BLaER1 (cell line): ENCODE results near the gene ACAD11.
"Not testable (repeated sequence)": the region's sequence is repeated elsewhere in the genome, so short reads cannot be mapped to it uniquely, and the experiment has no call there.

Source experiments
- H3K27ac ChIP-seq: shearing (Covaris generic); formaldehyde crosslinking; 2 replicates; pipeline ENCODE4 v1.8.1; 2022
- H3K27me3 ChIP-seq: shearing (Covaris generic); formaldehyde crosslinking; 2 replicates; pipeline ENCODE4 v1.8.1; 2022
- H3K36me3 ChIP-seq: shearing (Covaris generic); formaldehyde crosslinking; 2 replicates; pipeline ENCODE4 v1.8.1; 2022
- H3K4me1 ChIP-seq: shearing (Covaris generic); formaldehyde crosslinking; 2 replicates; pipeline ENCODE4 v1.8.1; 2022
- H3K4me2 ChIP-seq: shearing (Covaris generic); formaldehyde crosslinking; 2 replicates; pipeline ENCODE4 v1.8.1; 2022
- H3K4me3 ChIP-seq: shearing (Covaris generic); formaldehyde crosslinking; 2 replicates; pipeline ENCODE4 v1.8.1; 2022
- H3K9ac ChIP-seq: shearing (Covaris generic); formaldehyde crosslinking; 2 replicates; pipeline ENCODE4 v1.8.1; 2022
- H3K9me3 ChIP-seq: shearing (Covaris generic); formaldehyde crosslinking; 2 replicates; pipeline ENCODE4 v1.8.1; 2022
- H4K20me1 ChIP-seq: shearing (Covaris generic); formaldehyde crosslinking; 2 replicates; pipeline ENCODE4 v1.8.1; 2022
- Cebpa-rat ChIP-seq: shearing (Covaris generic); IDR thresholded peaks from 2 replicates; pipeline ENCODE4 v1.8.1; 2022

Gene ACAD11

GRCh38 chr3:132564070-132564465 is 95.5 kb downstream of the ACAD11 start:
- TF ChIP-seq Cebpa-rat: no peak
- H3K27ac ChIP-seq: no peak overlapping the region
- H3K4me1 ChIP-seq: no peaks in the 10 kb centered on the region
- no peaks in the 10 kb centered on the region; the same call in 1 of the 2 replicates for H3K27me3 ChIP-seq
- no peak overlapping the region for H3K4me3 ChIP-seq
- no peaks in the 10 kb centered on the region for H3K9me3 ChIP-seq
- H4K20me1 ChIP-seq: no peaks in the 10 kb centered on the region
- H3K9ac ChIP-seq: no peak overlapping the region
- H3K36me3 ChIP-seq: 0 out of 2 replicates have a peak, but pooled peaks cover under 1% of the 10 kb centered on the region
- no peak overlapping the region for H3K4me2 ChIP-seq

GRCh38 chr3:132563420-132564069 is 96.1 kb downstream of the ACAD11 start:
- TF ChIP-seq Cebpa-rat: no peak
- no peak overlapping the region for H3K27ac ChIP-seq
- H3K4me1 ChIP-seq: no peaks in the 10 kb centered on the region
- H3K9me3 ChIP-seq: no peaks in the 10 kb centered on the region
- H3K4me3 ChIP-seq: no peak overlapping the region
- no peak overlapping the region for H3K9ac ChIP-seq
- no peak overlapping the region for H3K4me2 ChIP-seq
- no peaks in the 10 kb centered on the region for H4K20me1 ChIP-seq
- no peaks in the 10 kb centered on the region; the same call in 1 of the 2 replicates for H3K27me3 ChIP-seq
- 0 out of 2 replicates have a peak, but pooled peaks cover 6% of the 10 kb centered on the region for H3K36me3 ChIP-seq

- Histone ChIP-seq H3K27me3 (no peaks in the 10 kb centered on the region; the same call in 1 of the 2 replicates), H3K4me2 (no peak overlapping the region), H4K20me1 (no peaks in the 10 kb centered on the region), H3K4me3 (no peak overlapping the region), H3K27ac (no peak overlapping the region), H3K9ac (no peak overlapping the region), H3K9me3 (no peaks in the 10 kb centered on the region), H3K36me3 (0 out of 2 replicates have a peak, but pooled peaks cover 8% of the 10 kb centered on the region), H3K4me1 (no peaks in the 10 kb centered on the region)
- TF ChIP-seq Cebpa-rat: no peak
Observed at GRCh38 chr3:132561003-132561402, 98.6 kb downstream of the ACAD11 start.

GRCh38 chr3:132556508-132557159 is 103.0 kb downstream of the ACAD11 start:
- H3K4me3 ChIP-seq: no peak overlapping the region

GRCh38 chr3:132556036-132556386 is 103.6 kb downstream of the ACAD11 start:
- H3K27ac ChIP-seq, H4K20me1 ChIP-seq, H3K9me3 ChIP-seq, H3K4me2 ChIP-seq, H3K4me1 ChIP-seq, H3K27me3 ChIP-seq, H3K4me3 ChIP-seq, H3K9ac ChIP-seq, H3K36me3 ChIP-seq: not testable (repeated sequence)

More at GRCh38 chr3:132556508-132557159, 103.0 kb downstream of the ACAD11 start:
- Histone ChIP-seq H3K4me1 (no peaks in the 10 kb centered on the region), H3K27me3 (no peaks in the 10 kb centered on the region), H3K9ac (no peak overlapping the region), H3K9me3 (no peaks in the 10 kb centered on the region), H3K27ac (no peak overlapping the region), H3K4me2 (no peak overlapping the region), H4K20me1 (no peaks in the 10 kb centered on the region), H3K36me3 (0 out of 2 replicates have a peak, but pooled peaks cover 8% of the 10 kb centered on the region)
- no peak for TF ChIP-seq Cebpa-rat

- H3K36me3 ChIP-seq: 0 out of 2 replicates have a peak, but pooled peaks cover 8% of the 10 kb centered on the region
- H3K27ac ChIP-seq: no peak overlapping the region
- no peaks in the 10 kb centered on the region for H3K27me3 ChIP-seq
- no peak overlapping the region for H3K9ac ChIP-seq
- peaks cover 8% of the 10 kb centered on the region for H3K4me1 ChIP-seq
- TF ChIP-seq Cebpa-rat: no peak
- no peak overlapping the region for H3K4me3 ChIP-seq
- no peaks in the 10 kb centered on the region for H4K20me1 ChIP-seq
- H3K9me3 ChIP-seq: no peaks in the 10 kb centered on the region
- H3K4me2 ChIP-seq: no peak overlapping the region
Observed at GRCh38 chr3:132555306-132556035, 104.1 kb downstream of the ACAD11 start.

- Histone ChIP-seq H3K9me3 (no peaks in the 10 kb centered on the region), H3K4me1 (peaks cover 17% of the 10 kb centered on the region), H3K27me3 (no peaks in the 10 kb centered on the region), H3K4me2 (no peak overlapping the region), H3K27ac (no peak overlapping the region), H3K9ac (no peak overlapping the region), H3K36me3 (0 out of 2 replicates have a peak, but pooled peaks cover 8% of the 10 kb centered on the region), H3K4me3 (no peak overlapping the region), H4K20me1 (no peaks in the 10 kb centered on the region)
- no peak for TF ChIP-seq Cebpa-rat
Observed at GRCh38 chr3:132554437-132554836, 105.2 kb downstream of the ACAD11 start.

- no peak for TF ChIP-seq Cebpa-rat
- Histone ChIP-seq H3K4me3 (no peak overlapping the region), H3K9ac (no peak overlapping the region), H3K4me2 (no peak overlapping the region), H3K4me1 (peaks cover 17% of the 10 kb centered on the region), H3K27me3 (no peaks in the 10 kb centered on the region), H3K36me3 (0 out of 2 replicates have a peak, but pooled peaks cover 5% of the 10 kb centered on the region), H4K20me1 (no peaks in the 10 kb centered on the region), H3K27ac (no peak overlapping the region), H3K9me3 (no peaks in the 10 kb centered on the region)
Observed at GRCh38 chr3:132553826-132554225, 105.8 kb downstream of the ACAD11 start.

- Histone ChIP-seq H3K27ac (no peak overlapping the region), H3K9ac (no peak overlapping the region)
Observed at GRCh38 chr3:132550579-132551305, 108.9 kb downstream of the ACAD11 start.

More at GRCh38 chr3:132550579-132551305, 108.9 kb downstream of the ACAD11 start:
- H3K27me3 ChIP-seq: no peaks in the 10 kb centered on the region
- H3K36me3 ChIP-seq: no peaks in the 10 kb centered on the region
- no peak for TF ChIP-seq Cebpa-rat
- H3K4me1 ChIP-seq: peaks cover 17% of the 10 kb centered on the region
- no peak overlapping the region for H3K4me3 ChIP-seq
- H4K20me1 ChIP-seq: no peaks in the 10 kb centered on the region
- H3K9me3 ChIP-seq: peaks cover 9% of the 10 kb centered on the region; the same call in 1 of the 2 replicates
- H3K4me2 ChIP-seq: peak overlapping the region; percentile 42
